HepG2 (cell line): ENCODE data around the gene CYP4F8. TPM values are rescaled to one million over a fixed set of nuclear protein-coding genes. Genes with fewer than 3 reads are reported as not detected.

Experiments used
- IRF2 ChIP-seq: IDR thresholded peaks from 2 replicates; pipeline ENCODE4 v1.6.1; 2018; ENCODE audit warnings: missing genetic modification reagents, missing compliant biosample characterization
- POLR2A ChIP-seq, 2 experiments: IDR thresholded peaks; 2 replicates each; pipeline ENCODE4 v1.6.1; 2011; ENCODE audit warnings: low read depth in 2 of 2, low read length in 2 of 2, mild to moderate bottlenecking in 1 of 2, moderate library complexity in 1 of 2; ENCODE audit not compliant: insufficient read depth in 1 of 2
- SMAD1 ChIP-seq: sonication (generic); formaldehyde crosslinking; IDR thresholded peaks from 2 replicates; pipeline ENCODE4 v1.4.0; 2020; ENCODE audit warnings: missing genetic modification reagents, low read depth, mild to moderate bottlenecking, borderline replicate concordance
- TCF7 ChIP-seq: sonication (generic); IDR thresholded peaks from 2 replicates; pipeline ENCODE4 v1.6.1; 2016; ENCODE audit warnings: antibody characterized with exemption, low read depth
- ZC3H4 ChIP-seq: sonication (generic); formaldehyde crosslinking; IDR thresholded peaks from 2 replicates; pipeline ENCODE4 v1.4.0; 2020; ENCODE audit warnings: missing genetic modification reagents, borderline replicate concordance
- ZNF780A ChIP-seq: sonication (generic); formaldehyde crosslinking; IDR thresholded peaks from 2 replicates; pipeline ENCODE4 v1.8.0; 2022; ENCODE audit warnings: mild to moderate bottlenecking, missing genetic modification reagents, moderate library complexity
- polyA plus RNA-seq, 8 experiments: library from polyadenylated mRNA; depleted of rRNA in 3 of 8; stranded (reverse) in 7 of 8; unstranded in 1 of 8; fragments of >200 nt; fragmentation: Illumina TruSeq in 4 of 8; extraction: Trizol in 4 of 8; gene quantifications; 2 replicates each; pipeline versions ENCODE4 v1.2.1 to v1.2.3, GENCODE V29; 2011 to 2016; ENCODE audit warnings: low read depth in 4 of 8, missing spikeins in 1 of 8, mixed read lengths in 1 of 8; ENCODE audit not compliant: insufficient read depth in 1 of 8
- total RNA-seq, 5 experiments: library from RNA; depleted of rRNA; stranded (reverse); fragments of >200 nt; fragmentation: Illumina TruSeq; extraction: Trizol; gene quantifications; 2 replicates each; pipeline ENCODE4 v1.2.3, GENCODE V29; 2016; ENCODE audit warnings: low read depth in 1 of 5
- TF ChIP-seq, protein P1 (sequence below): sonication (generic); formaldehyde crosslinking; IDR thresholded peaks from 2 replicates; pipeline ENCODE4 v1.4.0; 2020; ENCODE audit warnings: mild to moderate bottlenecking, missing genetic modification reagents
- TF ChIP-seq, protein P2 (sequence below): sonication (generic); formaldehyde crosslinking; IDR thresholded peaks from 2 replicates; pipeline ENCODE4 v1.4.0; 2020; ENCODE audit warnings: mild to moderate bottlenecking, missing genetic modification reagents

CYP4F8 gene
- total and polyA plus RNA-seq, 2 of the 13 experiments (the other 11 are each of a cell fraction or from before 2014, with no cell fraction given), result not detected

DNA sequence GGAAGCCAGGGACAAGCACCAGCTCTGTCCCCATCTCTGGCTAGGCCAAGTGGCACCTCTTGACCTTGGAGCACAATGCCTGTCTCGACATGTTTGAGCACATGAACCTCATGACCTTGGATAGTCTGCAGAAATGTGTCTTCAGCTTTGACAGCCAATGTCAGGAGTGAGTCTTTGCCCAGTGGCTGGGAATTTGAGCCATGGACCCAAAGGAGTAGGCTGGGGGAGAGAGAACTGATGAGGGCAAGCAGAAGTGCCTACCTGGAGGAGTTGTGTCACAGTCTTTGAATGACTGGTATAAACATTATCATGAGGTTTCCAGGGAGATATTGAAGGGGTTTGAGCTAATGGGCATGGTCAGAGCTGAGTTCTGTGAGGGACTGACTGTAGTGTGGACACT is 51.2 kb downstream of the CYP4F8 start (continued):
- TF ChIP-seq, protein P1, sequence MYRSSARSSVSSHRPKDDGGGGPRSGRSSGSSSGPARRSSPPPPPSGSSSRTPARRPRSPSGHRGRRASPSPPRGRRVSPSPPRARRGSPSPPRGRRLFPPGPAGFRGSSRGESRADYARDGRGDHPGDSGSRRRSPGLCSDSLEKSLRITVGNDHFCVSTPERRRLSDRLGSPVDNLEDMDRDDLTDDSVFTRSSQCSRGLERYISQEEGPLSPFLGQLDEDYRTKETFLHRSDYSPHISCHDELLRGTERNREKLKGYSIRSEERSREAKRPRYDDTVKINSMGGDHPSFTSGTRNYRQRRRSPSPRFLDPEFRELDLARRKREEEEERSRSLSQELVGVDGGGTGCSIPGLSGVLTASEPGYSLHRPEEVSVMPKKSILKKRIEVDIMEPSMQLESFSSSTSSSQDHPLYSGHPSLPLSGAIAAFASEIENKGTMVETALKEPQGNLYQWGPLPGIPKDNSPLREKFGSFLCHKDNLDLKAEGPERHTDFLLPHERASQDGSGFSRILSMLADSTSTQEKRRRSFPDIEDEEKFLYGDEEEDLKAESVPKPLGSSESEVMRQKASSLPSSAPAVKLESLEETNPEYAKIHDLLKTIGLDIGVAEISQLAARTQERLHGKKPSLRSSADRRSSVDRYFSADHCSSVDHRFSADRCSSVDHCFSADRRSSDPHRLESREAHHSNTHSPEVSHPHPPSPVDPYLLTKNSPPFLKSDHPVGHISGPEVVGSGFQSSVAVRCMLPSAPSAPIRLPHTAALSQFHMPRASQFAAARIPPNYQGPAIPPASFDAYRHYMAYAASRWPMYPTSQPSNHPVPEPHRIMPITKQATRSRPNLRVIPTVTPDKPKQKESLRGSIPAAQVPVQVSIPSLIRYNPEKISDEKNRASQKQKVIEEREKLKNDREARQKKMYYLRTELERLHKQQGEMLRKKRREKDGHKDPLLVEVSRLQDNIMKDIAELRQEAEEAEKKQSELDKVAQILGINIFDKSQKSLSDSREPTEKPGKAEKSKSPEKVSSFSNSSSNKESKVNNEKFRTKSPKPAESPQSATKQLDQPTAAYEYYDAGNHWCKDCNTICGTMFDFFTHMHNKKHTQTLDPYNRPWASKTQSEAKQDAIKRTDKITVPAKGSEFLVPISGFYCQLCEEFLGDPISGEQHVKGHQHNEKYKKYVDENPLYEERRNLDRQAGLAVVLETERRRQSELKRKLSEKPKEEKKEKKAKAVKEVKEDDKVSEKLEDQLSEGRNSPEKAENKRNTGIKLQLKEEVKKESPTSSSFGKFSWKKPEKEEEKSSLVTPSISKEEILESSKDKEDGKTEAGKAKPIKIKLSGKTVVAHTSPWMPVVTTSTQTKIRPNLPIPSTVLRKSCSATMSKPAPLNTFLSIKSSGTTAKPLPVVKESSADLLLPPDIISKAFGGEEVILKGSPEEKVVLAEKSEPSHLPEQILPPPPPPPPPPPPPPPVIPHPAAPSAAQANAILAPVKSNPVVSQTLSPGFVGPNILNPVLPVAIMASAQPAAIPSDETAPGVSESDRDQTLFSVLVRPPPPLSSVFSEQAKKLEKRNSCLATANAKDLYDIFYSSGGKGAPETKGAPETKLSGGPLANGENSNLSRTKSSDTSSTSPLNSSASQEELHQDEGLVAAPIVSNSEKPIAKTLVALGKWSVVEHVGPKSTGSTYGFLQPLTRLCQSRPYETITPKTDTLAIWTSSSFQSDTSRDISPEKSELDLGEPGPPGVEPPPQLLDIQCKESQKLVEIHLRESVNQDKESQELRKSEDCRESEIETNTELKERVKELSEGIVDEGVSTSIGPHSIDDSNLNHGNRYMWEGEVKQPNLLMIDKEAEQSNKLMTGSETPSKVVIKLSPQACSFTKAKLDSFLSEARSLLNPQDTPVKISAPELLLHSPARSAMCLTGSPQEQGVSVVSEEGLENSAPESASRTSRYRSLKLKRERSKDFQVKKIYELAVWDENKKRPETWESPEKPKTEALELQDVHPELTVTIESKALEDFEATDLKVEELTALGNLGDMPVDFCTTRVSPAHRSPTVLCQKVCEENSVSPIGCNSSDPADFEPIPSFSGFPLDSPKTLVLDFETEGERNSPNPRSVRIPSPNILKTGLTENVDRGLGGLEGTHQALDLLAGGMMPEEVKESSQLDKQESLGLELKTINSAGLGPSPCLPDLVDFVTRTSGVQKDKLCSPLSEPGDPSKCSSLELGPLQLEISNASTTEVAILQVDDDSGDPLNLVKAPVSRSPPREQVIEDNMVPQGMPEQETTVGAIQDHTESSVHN (CRISPR knock-in tag), result no peak
- no peak for TF ChIP-seq ZC3H4
- no peak for TF ChIP-seq IRF2 (CRISPR knock-in tag)
- TF ChIP-seq POLR2A (IDR thresholded peaks at IDR 0.05; ENCODE audit: insufficient read depth in 1 of 2, low read depth in 2 of 2, low read length in 2 of 2), result no peak
- TF ChIP-seq SMAD1 (CRISPR knock-in tag), result no peak
- TF ChIP-seq TCF7, result no peak
- TF ChIP-seq, protein P2, sequence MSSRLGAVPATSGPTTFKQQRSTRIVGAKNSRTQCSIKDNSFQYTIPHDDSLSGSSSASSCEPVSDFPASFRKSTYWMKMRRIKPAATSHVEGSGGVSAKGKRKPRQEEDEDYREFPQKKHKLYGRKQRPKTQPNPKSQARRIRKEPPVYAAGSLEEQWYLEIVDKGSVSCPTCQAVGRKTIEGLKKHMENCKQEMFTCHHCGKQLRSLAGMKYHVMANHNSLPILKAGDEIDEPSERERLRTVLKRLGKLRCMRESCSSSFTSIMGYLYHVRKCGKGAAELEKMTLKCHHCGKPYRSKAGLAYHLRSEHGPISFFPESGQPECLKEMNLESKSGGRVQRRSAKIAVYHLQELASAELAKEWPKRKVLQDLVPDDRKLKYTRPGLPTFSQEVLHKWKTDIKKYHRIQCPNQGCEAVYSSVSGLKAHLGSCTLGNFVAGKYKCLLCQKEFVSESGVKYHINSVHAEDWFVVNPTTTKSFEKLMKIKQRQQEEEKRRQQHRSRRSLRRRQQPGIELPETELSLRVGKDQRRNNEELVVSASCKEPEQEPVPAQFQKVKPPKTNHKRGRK (CRISPR knock-in tag), result no peak
- no peak for TF ChIP-seq ZNF780A
- TF ChIP-seq, all 625 proteins: peak for 0
